Osteoblast (primary cell): Measurements from ENCODE around the gene ABHD11. TPM values are rescaled to one million over a fixed set of nuclear protein-coding genes. Genes with fewer than 3 reads are reported as not detected.
A peak's percentile ranks its signal among the peaks of the same experiment; 100 is the strongest.

Source experiments
- DNase-seq: peaks from one replicate; pipeline ENCODE4 v3.0.0; 2011; ENCODE audit warnings: low spot score, mixed read lengths; ENCODE audit not compliant: insufficient read length; ENCODE audit errors: missing footprints
- H2AFZ ChIP-seq: 2 replicates; pipeline ENCODE4 v1.6.0; 2011; ENCODE audit warnings: mild to moderate bottlenecking, low read length
- H3K27ac ChIP-seq: 2 replicates; pipeline ENCODE4 v1.5.1; 2011; ENCODE audit warnings: mild to moderate bottlenecking, low read depth, low read length, moderate library complexity
- H3K27me3 ChIP-seq: 2 replicates; pipeline ENCODE4 v1.6.0; 2012; ENCODE audit warnings: mild to moderate bottlenecking, control low read depth, inconsistent platforms, low read length, moderate library complexity; ENCODE audit not compliant: insufficient read depth
- H3K36me3 ChIP-seq: 2 replicates; pipeline ENCODE4 v1.5.1; 2011; ENCODE audit warnings: mild to moderate bottlenecking, low read length, control low read depth, moderate library complexity; ENCODE audit not compliant: insufficient read depth
- H3K4me1 ChIP-seq: 2 replicates; pipeline ENCODE4 v1.5.1; 2011; ENCODE audit warnings: mild to moderate bottlenecking, low read length, control low read depth, moderate library complexity; ENCODE audit not compliant: insufficient read depth
- H3K4me2 ChIP-seq: 2 replicates; pipeline ENCODE4 v1.6.0; 2011; ENCODE audit warnings: mild to moderate bottlenecking, low read length; ENCODE audit not compliant: insufficient read depth
- H3K4me3 ChIP-seq: fragments of 200-600 bp; sonication (generic); 3 replicates; pipeline ENCODE4 v1.5.1; 2012; ENCODE audit warnings: mild to moderate bottlenecking, low read length, inconsistent platforms; ENCODE audit not compliant: insufficient read depth
- H3K79me2 ChIP-seq: 2 replicates; pipeline ENCODE4 v1.6.0; 2012; ENCODE audit warnings: mild to moderate bottlenecking, low read length, control low read depth, inconsistent platforms; ENCODE audit not compliant: insufficient read depth
- H3K9me3 ChIP-seq: 2 replicates; pipeline ENCODE4 v1.5.1; 2011; ENCODE audit warnings: low read depth, low read length, control low read depth
- H4K20me1 ChIP-seq: 2 replicates; pipeline ENCODE4 v1.6.0; 2012; ENCODE audit warnings: mild to moderate bottlenecking, low read length, control low read depth; ENCODE audit not compliant: insufficient read depth
- total RNA-seq: library from RNA; depleted of rRNA; stranded (reverse); fragments of >200 nt; gene quantifications from 2 replicates; pipeline ENCODE4 v1.2.3, GENCODE V29; 2012
- TF ChIP-seq, protein P1 (sequence below): IDR thresholded peaks from 2 replicates; pipeline ENCODE4 v1.5.1; 2011; ENCODE audit warnings: mild to moderate bottlenecking, low read depth, low read length, moderate library complexity; ENCODE audit errors: extremely low read depth

ABHD11 gene
- total RNA-seq, 1 donor: 8.7 TPM

- Histone ChIP-seq H3K4me1 (peaks cover 31% of the 10 kb centered on the region), H3K27me3 (no peaks in the 10 kb centered on the region), H3K4me2 (no peak overlapping the region), H3K4me3 (no peak overlapping the region), H3K27ac (no peak overlapping the region), H4K20me1 (peaks cover 47% of the 10 kb centered on the region), H3K9me3 (no peaks in the 10 kb centered on the region), H3K36me3 (peaks cover 66% of the 10 kb centered on the region), H2AFZ (no peak overlapping the region), H3K79me2 (peaks cover 33% of the 10 kb centered on the region)
- DNase-seq: peak; percentile 46
- TF ChIP-seq, protein P1, sequence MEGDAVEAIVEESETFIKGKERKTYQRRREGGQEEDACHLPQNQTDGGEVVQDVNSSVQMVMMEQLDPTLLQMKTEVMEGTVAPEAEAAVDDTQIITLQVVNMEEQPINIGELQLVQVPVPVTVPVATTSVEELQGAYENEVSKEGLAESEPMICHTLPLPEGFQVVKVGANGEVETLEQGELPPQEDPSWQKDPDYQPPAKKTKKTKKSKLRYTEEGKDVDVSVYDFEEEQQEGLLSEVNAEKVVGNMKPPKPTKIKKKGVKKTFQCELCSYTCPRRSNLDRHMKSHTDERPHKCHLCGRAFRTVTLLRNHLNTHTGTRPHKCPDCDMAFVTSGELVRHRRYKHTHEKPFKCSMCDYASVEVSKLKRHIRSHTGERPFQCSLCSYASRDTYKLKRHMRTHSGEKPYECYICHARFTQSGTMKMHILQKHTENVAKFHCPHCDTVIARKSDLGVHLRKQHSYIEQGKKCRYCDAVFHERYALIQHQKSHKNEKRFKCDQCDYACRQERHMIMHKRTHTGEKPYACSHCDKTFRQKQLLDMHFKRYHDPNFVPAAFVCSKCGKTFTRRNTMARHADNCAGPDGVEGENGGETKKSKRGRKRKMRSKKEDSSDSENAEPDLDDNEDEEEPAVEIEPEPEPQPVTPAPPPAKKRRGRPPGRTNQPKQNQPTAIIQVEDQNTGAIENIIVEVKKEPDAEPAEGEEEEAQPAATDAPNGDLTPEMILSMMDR: no peak
Measured at GRCh38 chr7:73703225-73703624, 35.4 kb downstream of the ABHD11 start.

GRCh38 chr7:73702665-73703064 is 35.9 kb downstream of the ABHD11 start:
- Histone ChIP-seq H3K4me3 (no peak overlapping the region), H3K4me1 (peaks cover 31% of the 10 kb centered on the region), H3K79me2 (peaks cover 32% of the 10 kb centered on the region), H2AFZ (no peak overlapping the region), H4K20me1 (peaks cover 46% of the 10 kb centered on the region), H3K9me3 (no peaks in the 10 kb centered on the region), H3K27ac (no peak overlapping the region), H3K4me2 (no peak overlapping the region), H3K27me3 (no peaks in the 10 kb centered on the region), H3K36me3 (peaks cover 69% of the 10 kb centered on the region)
- DNase-seq: peak; percentile 67
- TF ChIP-seq, protein P1: no peak

DNA sequence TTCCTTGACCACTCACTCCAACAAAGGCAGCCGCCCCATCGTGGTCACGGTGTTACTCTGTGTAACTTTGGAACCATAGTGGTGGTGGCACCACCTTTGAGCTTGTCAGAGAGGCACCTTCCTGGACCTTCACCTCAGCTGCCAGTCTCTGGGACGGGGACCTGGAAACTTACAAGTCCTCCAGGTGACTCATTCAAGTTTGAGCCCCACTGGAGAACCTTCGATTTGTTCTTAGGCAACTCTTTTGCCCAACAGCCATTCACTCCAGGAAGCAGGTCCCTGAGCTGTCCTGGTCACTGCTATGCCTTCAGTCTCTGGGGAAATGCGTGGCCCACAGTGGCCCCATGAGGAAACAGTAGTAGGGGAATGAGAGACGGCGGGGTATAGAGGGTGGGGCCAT is 36.4 kb downstream of the ABHD11 start:
- Histone ChIP-seq H3K36me3 (peaks cover 70% of the 10 kb centered on the region), H4K20me1 (peaks cover 46% of the 10 kb centered on the region), H3K9me3 (no peaks in the 10 kb centered on the region), H3K27me3 (no peaks in the 10 kb centered on the region), H2AFZ (no peak overlapping the region), H3K79me2 (peaks cover 28% of the 10 kb centered on the region), H3K4me3 (no peak overlapping the region), H3K27ac (no peak overlapping the region), H3K4me2 (no peak overlapping the region), H3K4me1 (peaks cover 29% of the 10 kb centered on the region)
- DNase-seq: no peak
- TF ChIP-seq, protein P1: no peak

DNA sequence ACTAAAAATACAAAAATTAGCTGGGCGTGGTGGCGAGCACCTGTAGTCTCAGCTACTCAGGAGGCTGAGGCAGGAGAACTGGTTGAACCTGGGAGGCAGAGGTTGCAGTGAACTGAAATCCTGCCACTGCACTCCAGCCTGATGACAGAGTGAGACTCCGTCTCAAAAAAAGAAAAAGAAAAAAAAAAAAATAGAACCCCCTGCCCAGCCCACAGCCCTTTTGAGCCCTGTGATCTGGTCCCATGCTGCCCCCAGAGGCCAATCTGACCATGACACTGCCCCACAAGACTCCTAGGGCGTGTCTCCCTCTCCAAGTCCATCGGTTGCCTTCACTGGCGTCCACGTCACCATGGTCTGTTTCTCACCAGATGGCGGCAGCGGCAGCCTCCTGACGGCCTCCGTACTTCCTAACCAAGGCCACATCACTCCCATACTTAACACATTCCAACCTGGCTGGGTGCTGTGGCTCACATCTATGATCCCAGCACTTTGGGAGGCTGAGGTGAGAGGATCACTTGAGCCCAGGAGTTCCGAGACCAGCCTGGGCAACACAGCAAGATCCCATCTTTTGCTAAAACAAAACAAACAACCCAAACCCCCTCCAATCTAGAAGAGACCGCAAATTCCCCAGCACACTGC is 37.1 kb downstream of the ABHD11 start:
- peaks cover 21% of the 10 kb centered on the region for H3K4me1 ChIP-seq
- peak; percentile 97 for DNase-seq
- no peaks in the 10 kb centered on the region for H3K9me3 ChIP-seq
- TF ChIP-seq, protein P1: peak; percentile 63
- no peak overlapping the region for H3K4me2 ChIP-seq
- H3K4me3 ChIP-seq: no peak overlapping the region
- H2AFZ ChIP-seq: no peak overlapping the region
- H3K79me2 ChIP-seq: peaks cover 21% of the 10 kb centered on the region
- peaks cover 69% of the 10 kb centered on the region for H3K36me3 ChIP-seq
- peak overlapping the region; percentile 23 for H3K27ac ChIP-seq
- H3K27me3 ChIP-seq: no peaks in the 10 kb centered on the region
- H4K20me1 ChIP-seq: peaks cover 42% of the 10 kb centered on the region
